Activated CD8-positive, alpha-beta memory T cell treated with anti-CD3 and anti-CD28 coated beads for 24 hours (primary cell): ENCODE measurements around the gene NRROS.
"Not testable (repeated sequence)": the region's sequence is repeated elsewhere in the genome, so short reads cannot be mapped to it uniquely, and the experiment has no call there.

ENCODE experiments used
- DNase-seq: peaks from one replicate; pipeline ENCODE4 v3.0.0-alpha.2; 2020

NRROS gene

GRCh38 chr3:196625331-196625730 is 14.2 kb upstream of the NRROS start:
- DNase-seq = no peak

- no peak for DNase-seq
These were observed 11.6 kb upstream of the NRROS start for GRCh38 chr3:196627918-196628231.

- no peak for DNase-seq
These were observed 10.3 kb upstream of the NRROS start for GRCh38 chr3:196629228-196629627.

- DNase-seq = no peak
These were observed 7.8 kb upstream of the NRROS start for GRCh38 chr3:196631682-196632045.

DNA sequence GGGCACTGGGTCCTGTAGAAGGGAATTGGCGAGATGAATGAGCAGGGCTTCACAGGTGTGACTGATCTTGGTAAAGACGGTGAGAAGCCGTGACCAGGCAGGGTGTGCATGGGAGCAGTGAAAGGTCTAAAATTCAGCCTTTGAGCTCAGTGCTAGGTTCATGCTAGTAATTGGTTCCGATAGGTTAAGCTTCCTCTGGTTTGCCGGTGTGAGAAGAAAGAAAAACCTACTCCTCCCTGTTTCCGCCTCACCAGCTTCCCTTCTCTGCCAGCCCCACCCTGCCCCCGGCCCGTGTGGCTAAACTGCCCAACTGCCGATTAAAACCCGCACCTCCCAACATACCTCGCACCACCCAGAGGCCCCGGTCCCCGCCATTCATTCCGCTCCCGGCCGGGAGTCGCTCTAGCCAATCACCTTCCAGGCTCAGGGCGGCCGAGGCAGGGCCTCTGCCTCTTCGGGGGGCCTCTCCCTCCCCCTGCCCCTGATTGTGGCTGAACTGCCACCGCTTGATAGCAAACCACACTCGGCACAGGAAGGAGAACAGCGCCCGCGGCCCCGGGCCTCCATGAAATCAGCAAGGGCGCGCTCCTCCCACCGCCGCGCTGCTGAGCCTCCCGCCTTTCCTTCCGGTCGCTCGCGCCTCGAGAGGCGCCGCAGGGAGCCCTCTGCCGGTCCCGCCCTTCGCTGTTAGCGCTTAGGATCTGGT is 7.3 kb upstream of the NRROS start:
- peak; percentile 93 for DNase-seq

DNA sequence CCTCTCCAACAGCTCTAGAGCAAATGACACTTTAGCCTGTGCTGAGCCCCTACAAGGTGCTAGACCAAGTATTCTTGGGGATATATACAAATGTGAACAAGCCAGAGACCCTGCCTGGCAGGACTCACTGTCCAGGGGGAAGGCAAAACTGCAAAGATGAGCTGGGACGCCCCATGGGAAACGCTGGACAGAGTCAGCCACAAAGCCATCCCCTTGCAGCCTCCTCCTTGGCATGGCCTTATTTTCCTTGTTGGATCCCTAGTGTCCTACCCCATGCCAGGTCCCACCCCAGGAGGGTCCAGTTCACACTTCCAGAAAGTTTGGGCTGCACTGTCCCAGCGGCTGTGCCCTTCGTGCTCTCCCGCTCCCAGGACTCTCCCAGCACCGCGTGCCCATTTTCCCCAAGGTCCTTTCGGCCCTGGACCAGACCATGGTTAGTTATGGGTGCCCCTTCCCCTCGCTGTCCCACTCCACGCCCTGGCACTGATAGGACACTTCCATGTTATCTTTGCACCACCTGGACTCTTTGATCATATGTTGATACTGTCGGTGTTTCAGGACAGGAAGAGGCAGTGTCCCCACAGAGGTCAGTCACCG is 5.8 kb upstream of the NRROS start:
- no peak for DNase-seq

DNA sequence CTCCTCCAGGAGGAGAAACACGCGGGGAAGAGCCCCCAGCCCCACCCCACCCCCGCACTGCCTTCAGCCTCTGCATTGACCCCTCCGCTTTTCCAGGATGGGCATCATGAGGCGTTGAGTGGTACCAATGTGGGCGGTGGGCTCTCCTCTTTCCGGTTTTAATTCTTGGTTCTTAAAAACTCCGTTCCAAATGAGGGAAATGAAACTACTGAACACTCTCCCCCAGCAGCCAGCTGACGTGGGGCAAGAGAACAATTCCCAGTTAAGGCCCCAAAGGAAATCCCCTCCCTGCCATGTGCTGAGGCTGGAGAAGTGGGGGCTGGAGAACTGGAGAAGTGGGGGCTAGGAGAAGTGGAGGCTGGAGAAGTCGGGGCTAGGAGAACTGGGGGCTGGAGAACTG is 5.3 kb upstream of the NRROS start:
- no peak for DNase-seq

DNA sequence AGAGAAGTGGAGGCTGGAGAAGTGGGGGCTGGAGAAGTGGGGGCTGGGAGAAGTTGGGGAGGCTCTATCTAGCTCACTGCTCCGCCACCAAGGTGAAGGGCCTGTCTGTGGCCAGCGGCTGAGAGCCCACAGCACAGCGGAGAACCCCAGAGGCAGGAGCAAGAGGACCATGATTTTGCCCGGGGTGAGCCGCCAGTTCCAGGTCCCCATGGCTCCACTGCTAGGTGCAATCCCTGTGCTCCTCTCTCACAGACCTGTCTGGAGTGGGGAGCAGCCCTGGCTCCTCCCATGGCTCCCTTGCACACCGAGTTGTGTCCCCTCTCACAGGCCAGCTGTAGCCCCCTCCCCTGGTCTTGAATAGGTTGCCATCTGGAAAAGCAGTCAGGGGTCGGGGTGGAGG is 4.7 kb upstream of the NRROS start:
- no peak for DNase-seq

DNA sequence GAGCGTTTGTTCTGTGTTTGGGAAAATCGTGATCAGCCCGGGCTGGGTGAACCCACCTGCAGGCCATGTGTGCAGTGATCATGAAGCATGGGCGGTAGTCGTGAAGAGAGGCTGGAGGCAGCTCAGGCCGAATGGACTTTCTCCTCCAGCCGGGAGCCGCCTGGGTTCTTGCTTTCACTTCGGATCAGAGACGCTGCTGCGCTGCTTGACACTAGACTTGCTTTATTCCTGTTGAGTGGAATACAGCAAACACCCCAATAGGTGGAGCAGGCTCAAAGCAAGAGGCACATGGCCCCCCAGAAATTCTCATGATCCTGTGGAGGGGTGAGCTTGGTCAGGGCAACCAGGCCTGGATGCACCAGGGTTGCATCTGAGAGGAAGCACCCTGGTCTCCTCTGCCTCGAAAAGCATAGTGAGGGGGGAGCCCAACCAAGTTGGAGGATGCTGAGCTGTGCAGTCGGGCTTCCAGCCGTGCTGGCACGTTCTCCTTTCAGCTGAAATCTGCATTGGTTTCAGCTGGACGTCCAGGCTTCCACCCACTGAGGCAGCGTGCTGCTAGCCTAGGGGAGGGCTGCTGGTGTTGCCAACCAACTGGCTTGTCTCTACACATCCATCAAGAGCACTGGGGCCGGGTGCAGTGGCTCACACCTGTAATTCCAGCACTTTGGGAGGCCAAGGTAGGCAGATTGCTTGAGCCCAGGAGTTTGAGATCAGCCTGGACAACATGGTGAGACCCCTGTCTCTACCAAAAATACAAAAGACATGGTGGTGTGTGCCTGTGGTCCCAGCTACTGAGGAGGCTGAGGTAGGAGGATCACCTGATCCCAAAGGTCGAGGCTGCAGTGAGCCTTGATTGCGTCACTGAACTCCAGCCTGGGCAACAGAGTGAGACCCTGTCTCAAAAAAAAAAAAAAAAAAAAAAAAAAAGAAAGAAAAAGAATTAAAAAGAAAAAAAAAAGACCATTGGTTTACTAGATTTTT is 2.8 kb upstream of the NRROS start:
- DNase-seq = no peak

DNA sequence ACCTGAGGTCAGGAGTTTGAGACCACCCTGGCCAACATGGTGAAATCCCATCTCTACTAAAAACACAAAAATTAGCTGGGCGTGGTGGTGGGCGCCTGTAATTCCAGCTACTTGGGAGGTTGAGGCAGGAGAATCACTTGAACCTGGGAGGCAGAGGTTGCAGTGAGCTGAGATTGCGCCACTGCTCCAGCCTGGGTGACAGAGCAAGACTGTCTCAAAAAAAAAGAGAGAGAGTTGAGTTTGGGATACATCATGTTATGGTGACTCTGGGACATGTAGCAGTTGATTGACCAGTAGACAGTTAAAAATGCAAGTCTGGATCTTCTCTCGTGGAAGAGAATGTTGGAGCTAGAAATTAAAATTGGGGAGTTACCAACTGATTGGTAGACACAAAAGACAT is 1.6 kb upstream of the NRROS start:
- DNase-seq = not testable (repeated sequence)

DNA sequence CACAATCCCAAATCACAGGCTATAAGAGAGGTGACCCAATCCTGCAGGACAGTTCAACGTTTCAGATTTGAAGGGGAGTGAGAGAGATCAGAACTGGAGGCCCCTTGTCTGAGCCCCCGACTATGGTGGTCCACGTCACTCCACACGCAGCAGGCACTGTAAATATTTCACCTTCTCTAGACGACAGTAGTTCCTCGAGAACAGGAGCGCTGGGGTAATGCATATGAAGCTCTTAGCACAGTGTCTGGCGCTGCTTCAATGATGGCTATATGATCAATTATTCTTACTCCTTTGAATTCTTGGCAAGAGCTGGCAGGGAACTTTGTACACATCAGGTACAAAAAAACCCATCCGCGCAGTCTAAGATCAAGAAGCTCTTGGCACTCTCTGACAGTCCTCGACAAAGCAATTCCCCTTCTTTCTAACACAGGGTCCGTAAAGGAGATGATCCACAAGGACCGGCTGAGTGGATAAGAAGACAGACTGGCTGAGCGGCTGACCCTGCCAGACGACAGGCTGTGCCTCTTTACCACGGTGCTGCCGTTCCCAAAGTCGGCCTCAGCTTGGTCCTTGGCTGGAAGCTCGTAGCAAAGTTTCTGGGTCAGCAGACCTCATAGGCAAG is 522 bp upstream of the NRROS start:
- DNase-seq = no peak

- peak; percentile 77 for DNase-seq
These were observed 964 bp downstream of the NRROS start for GRCh38 chr3:196640297-196641018.

DNA sequence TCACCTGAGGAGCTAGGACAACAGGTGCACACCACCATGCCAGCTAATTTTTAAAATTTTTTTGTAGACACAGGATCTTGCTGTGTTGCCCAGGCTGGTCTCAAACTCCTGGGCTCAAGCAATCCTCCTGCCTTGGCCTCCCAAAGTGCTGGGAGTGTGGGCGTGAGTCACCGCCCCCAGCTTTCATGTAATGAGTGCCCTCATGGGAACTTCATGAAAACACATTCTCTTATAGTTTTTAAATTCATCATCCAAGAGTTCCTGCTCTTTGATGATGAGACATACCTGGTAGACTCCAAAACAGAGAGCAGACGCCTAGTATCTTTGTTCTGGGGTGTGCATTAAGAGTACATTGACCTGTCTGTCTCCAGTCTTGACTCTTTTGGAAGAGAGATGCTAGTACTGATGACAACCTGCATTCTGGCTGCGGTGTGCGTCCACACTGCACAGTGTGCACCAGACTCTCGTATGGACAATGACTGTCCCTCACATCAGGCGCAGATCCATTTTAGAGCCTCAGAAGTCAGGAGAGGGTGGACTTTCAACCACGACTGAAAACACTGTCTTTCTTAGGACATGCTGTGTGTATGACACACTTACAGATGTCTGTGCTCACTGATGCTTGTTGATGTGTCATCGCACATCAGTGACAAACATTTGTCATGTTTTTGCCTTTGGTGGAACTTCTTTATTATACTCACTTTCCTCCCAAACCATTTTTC is 2.0 kb downstream of the NRROS start:
- no peak for DNase-seq

GRCh38 chr3:196642434-196642833 is 2.9 kb downstream of the NRROS start:
- DNase-seq = no peak

- DNase-seq = no peak
These were observed 3.8 kb downstream of the NRROS start for GRCh38 chr3:196643201-196643749.

DNA sequence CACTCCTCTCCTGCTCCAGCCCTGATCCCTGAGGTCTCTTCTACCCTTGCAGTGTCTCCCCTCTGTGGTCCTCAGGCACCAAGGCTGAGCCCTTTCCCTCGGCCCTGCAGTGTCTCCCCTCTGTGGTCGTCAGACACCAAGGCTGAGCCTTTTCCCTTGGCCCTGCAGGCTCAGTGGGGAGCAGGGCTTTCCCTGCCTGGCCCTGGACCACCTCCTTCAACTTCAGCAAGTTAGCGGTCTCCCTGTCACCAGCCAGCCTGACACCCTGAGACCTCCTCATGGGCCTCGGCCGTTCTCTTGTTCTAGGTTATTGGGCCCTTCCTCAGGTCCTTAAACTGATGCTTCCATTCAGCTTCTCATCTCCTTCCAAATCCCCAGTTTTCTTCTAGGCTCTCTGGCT is 4.3 kb downstream of the NRROS start:
- DNase-seq = no peak

- no peak for DNase-seq
These were observed 5.6 kb downstream of the NRROS start for GRCh38 chr3:196645096-196645495.

DNA sequence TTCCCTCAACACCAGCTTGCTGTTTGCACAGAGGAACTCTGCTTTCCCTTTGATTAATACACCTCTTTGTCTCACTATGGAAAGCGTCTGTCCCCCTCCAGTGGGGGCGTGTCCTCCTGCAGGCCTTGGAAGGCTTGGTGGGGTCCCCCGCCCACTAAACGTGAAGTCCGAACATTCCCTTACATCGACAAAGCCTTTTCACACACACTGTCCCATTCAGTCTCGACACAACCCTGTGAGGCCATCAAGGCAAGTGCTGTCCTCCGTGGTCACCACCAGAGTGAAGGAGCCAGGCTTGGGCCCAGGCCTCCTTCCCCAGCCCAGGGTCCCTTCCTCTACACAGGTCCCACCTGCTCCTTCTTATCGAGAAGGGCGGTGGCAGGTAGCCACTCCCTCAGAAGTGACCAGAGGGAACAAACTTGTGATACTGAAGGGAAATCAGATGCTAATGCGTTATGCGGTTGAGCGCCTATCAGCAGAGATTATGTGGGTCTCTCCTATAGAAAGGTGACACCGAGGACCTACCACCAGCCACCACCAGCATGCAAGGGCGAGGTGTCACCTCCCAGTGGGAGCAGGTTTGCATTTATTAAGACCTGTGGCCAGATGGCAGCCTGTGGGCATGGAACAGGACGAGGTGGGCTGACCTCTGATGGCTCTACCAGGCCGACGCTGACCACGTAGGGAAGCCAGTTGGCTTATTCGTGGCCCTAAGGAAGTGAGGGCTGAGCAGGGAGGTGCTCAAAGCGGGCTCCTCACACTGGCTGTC is 6.6 kb downstream of the NRROS start:
- no peak for DNase-seq

- DNase-seq = no peak
These were observed 7.2 kb downstream of the NRROS start for GRCh38 chr3:196646666-196647216.

DNA sequence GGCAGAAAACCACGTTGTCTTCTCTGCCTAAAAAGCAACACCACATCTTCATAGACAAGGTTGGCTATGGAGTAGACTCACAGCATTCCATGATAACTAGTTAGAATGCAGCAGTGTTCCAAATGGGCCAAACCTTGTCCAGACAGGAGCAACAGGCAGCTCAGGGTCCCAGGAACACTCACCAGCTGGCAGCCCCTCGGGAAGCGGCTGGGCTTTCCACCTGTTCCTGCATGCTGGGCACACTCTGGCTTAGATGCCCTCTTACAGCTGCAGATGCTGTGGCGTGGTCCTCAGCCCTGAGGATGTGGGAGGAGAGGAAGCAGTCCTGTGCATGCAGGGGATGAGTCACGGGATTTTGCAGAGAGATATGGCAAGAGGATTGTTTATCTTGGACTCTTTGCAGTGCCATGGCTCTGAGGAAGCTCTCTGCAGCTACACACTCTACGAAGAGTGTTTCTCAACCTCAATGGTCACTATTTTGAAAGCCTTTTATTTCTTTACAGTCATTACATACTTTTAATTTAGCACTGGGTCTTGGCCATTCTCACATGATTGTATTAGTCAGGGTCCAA is 11.3 kb downstream of the NRROS start:
- DNase-seq = no peak
